ENCODE results near the gene TATDN2. TPM values are rescaled to one million over a fixed set of nuclear protein-coding genes. Genes with fewer than 3 reads are reported as not detected.

The TATDN2 gene
- total and polyA plus RNA-seq, 2 experiments from 2014 or later: 4.8 to 19.1 TPM

- TF ChIP-seq ZNF462 (CRISPR knock-in tag; IDR thresholded peaks at IDR 0.05) (no peak), ZNF331 (CRISPR knock-in tag; IDR thresholded peaks at IDR 0.05; ENCODE audit: low read depth) (no peak), NANOG (IDR thresholded peaks at IDR 0.05; ENCODE audit: borderline replicate concordance) (no peak), CREB1 (CRISPR knock-in tag; IDR thresholded peaks at IDR 0.05; ENCODE audit: low read depth) (no peak), JUNB (IDR thresholded peaks at IDR 0.05; ENCODE audit: unreplicated experiment) (no peak), EZH2phosphoT487 (IDR thresholded peaks at IDR 0.05; ENCODE audit: unreplicated experiment) (no peak), STAT1 (IDR thresholded peaks at IDR 0.05; ENCODE audit: unreplicated experiment) (no peak)
Measured at GRCh38 chr3:10238345-10239183, 9.7 kb upstream of the TATDN2 start (continued).

- TF ChIP-seq JUNB (IDR thresholded peaks at IDR 0.05; ENCODE audit: unreplicated experiment): no peak
- TF ChIP-seq STAT1 (IDR thresholded peaks at IDR 0.05; ENCODE audit: unreplicated experiment): no peak
- no peak for TF ChIP-seq ZNF331 (CRISPR knock-in tag; IDR thresholded peaks at IDR 0.05; ENCODE audit: low read depth)
- ATAC-seq (no peak), DNase-seq (ENCODE audit: low spot score) (no peak)
- Histone ChIP-seq H4K20me1 (replicated peaks; ENCODE audit: insufficient read depth) (no peaks in the 10 kb centered on the region), H3K4me3 (no peak overlapping the region), H3K4me2 (no peak overlapping the region), H3K27me3 (ENCODE audit: insufficient read depth) (no peaks in the 10 kb centered on the region), H3K4me1 (ENCODE audit: insufficient read depth) (0 out of 2 replicates have a peak, but pooled peaks cover 4% of the 10 kb centered on the region), H3K9me2 (ENCODE audit: insufficient read depth) (0 out of 2 replicates have a peak, but pooled peaks cover 3% of the 10 kb centered on the region), H3K36me3 (ENCODE audit: insufficient read depth) (0 out of 2 replicates have a peak, but pooled peaks cover 6% of the 10 kb centered on the region), H2AFZ (no peak overlapping the region), H3F3A (replicated peaks; ENCODE audit: low read depth) (no peaks in the 10 kb centered on the region), H3K27ac (ENCODE audit: low read depth) (no peak overlapping the region), H3K79me2 (replicated peaks; ENCODE audit: insufficient read depth) (no peaks in the 10 kb centered on the region)
- Mint-ChIP-seq H3K9me3 (peaks cover 20% of the 10 kb centered on the region), H3K4me1 (peaks cover 5% of the 10 kb centered on the region; the same call in 2 of the 3 replicates), H3K4me3 (no peak overlapping the region), H3K27me3 (ENCODE audit: insufficient read depth, low read depth, poor library complexity) (peaks cover 7% of the 10 kb centered on the region), H3K27ac (no peak overlapping the region), H3K36me3 (ENCODE audit: low read depth) (peaks cover 20% of the 10 kb centered on the region; the same call in 2 of the 3 replicates)
Measured at GRCh38 chr3:10240799-10241198, 7.5 kb upstream of the TATDN2 start.

Measured in GM23338 (cell line).